HG03442 (cell line): ENCODE results near the gene TMED8.

Source experiments
- ATAC-seq: cut with Tn5 transposase; IDR thresholded peaks from one replicate; pipeline ENCODE4 v1.9.1; 2021; ENCODE audit warnings: mild to moderate bottlenecking, moderate library complexity; ENCODE audit not compliant: unreplicated experiment

Gene TMED8

GRCh38 chr14:77301103-77301502, 75.8 kb downstream of the TMED8 start:
- ATAC-seq, result no peak

- no peak for ATAC-seq
Observed at GRCh38 chr14:77299771-77300170, 77.1 kb downstream of the TMED8 start.

DNA sequence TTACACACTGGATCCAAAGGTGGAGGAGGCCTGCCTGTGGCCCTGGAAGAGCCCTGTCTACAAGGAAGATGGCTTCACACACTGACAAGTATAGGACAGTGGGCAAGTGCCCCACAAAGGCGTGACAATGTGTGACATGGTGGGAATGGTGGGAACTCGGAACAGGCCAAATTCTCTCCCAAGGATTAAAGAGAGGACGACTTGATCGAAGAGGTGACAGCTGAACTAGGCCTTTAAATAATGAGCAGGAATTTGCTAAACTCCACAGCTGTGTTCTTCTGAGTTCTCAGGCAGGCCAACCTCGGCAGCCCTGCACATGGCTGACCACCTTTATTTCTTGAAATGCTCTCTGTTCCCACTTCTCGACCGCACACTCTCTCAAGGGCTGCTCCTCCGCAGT, 80.0 kb downstream of the TMED8 start:
- ATAC-seq, result no peak

GRCh38 chr14:77296155-77296554, 80.7 kb downstream of the TMED8 start:
- no peak for ATAC-seq

DNA sequence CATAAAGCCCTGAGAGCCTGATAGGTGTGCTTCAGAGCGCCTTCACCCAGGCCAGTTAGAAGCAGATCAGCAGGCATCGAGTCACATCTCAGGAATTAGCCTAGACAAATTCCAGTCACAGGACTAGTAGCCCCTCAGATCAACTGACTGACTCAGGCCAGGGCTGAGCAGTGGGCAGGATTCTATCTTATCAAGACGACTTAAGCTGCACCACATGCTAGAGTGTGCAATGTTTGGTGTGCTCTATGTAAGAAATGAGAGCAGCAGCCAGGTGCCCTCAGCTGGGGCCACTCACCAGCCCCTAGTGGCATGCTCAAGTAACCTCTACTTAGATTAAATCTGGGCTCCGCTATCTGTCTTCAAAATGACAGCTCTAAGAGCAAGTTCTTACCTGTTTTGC, 86.2 kb downstream of the TMED8 start:
- no peak for ATAC-seq

GRCh38 chr14:77286576-77286975, 90.3 kb downstream of the TMED8 start:
- ATAC-seq, result no peak
